ENCODE results near the gene PITPNM3.

Gene PITPNM3

DNA sequence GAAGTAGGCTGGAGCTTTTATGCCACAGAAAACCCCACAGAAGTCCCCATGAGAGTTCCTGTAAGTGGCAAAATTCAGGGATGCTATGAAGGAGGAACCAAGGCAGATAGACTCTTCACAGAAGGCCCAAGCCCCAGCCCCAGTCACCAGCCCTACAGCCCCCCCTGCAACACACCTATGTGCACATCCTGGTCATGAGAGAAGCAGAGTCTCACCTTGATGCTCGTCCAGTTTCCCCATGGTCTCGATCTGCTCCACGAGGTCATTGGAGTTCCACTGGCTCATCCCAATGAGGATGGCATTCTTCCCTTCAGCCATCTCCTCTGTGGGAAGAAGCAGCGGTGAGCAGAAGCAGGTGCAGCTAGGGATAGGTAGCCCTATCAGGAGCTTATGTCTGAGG, 31.2 kb downstream of the PITPNM3 start:
- no peak for DNase-seq

DNA sequence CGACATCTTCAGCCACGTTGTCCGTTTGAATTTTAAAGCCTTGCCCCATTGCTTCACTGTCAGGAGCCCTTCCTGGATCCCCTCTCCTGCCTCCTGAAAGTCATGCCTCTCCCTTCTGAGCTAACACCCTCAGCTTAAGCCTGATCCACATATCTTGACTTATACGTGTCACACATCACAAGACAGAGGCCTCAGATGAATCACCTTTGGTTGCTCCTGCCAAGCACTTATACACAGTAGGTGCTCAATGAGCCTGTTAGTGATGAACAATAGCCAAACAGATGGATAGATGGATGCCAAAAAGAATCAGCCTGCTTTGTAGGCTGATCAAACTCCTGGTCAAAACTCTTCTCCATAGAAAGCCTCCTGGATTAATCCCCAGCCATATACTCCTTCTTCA, 31.8 kb downstream of the PITPNM3 start:
- no peak for DNase-seq

DNA sequence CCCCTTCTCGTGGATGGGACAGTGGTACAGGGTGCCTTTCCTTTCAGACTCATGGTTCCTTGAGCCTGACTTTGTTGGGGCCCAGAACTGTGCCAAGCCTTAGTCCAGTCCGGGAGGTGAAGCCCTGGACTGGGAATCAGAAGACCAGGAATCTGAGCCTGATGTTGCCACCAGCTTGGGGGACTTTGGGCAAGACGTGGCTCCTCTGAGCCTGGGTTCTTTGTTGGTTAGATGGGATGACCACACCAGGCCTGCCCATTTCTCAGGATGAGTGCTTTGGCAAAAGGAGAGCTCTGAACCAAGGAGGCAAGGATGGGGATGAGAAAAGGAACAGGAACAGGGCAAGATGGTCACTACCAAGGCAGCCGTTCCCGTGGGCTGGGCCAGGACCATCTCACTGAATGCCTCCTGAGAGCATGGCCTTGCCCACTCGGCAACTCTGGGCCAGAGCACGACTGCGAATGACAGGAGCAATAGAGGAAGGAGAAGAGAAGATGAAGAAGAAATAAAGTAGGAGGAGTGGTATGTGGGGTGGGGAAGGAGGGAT, 32.5 kb downstream of the PITPNM3 start:
- no peak for DNase-seq

DNA sequence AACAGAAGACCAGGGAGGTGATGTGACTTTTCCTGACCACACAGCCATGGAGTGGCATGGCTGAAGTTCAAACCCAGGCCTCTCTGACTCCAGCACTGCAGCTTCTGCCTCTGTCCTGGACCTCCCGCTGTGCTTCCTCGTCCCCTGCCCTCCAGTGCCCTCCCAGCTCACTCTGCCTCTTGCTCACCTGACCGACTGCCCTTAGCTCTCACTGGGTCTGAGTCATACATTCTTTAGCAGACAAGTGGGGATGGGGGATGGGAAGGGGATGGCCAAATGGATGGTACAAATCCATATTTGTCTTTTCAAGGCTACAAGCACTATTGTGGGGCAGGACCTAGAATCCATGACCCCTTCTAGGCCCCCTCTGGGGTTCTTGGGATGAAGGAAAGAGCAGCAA, 33.0 kb downstream of the PITPNM3 start:
- DNase-seq: no peak

GRCh38 chr17:6521586-6521985, 34.8 kb downstream of the PITPNM3 start:
- no peak for DNase-seq

DNA sequence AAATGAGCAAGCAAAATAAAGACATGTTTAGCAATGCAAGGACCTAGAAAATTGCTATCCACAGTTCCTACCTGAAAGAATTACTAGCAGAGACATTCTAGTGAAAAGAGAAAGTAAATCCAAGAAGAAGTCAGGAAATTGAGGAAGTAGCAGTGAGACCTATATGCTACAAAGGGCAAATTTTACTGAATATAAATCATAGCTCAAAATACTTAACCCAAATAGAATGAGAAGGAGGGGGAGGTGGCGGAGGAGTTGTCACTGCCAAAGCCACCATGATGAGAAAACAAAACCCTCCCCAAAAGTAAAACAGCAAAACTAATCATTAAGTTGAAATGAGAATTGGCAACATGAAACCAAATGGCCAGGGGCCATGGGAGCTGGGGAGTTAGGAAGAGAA, 39.3 kb downstream of the PITPNM3 start:
- DNase-seq: no peak

GRCh38 chr17:6514371-6514770, 42.0 kb downstream of the PITPNM3 start:
- DNase-seq: no peak

DNA sequence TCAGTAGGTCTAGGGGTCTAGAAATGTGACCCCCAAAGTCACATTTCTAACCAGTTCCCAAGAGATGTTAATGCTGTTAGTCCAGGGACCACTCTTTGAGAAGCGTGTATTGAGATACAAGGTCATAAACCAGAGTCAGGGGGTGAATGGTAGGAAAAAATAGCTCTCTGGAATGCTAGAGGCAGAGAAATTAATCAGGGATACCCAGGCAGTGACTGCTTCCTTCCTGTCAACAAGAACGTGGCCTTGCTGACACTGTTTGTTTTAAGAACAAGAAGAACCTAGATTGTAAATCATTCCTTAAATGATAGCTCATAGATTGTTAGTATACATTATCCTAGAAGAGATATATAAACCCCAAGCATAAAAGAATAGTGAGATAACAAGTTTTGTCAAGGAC, 43.8 kb downstream of the PITPNM3 start:
- DNase-seq: no peak

DNA sequence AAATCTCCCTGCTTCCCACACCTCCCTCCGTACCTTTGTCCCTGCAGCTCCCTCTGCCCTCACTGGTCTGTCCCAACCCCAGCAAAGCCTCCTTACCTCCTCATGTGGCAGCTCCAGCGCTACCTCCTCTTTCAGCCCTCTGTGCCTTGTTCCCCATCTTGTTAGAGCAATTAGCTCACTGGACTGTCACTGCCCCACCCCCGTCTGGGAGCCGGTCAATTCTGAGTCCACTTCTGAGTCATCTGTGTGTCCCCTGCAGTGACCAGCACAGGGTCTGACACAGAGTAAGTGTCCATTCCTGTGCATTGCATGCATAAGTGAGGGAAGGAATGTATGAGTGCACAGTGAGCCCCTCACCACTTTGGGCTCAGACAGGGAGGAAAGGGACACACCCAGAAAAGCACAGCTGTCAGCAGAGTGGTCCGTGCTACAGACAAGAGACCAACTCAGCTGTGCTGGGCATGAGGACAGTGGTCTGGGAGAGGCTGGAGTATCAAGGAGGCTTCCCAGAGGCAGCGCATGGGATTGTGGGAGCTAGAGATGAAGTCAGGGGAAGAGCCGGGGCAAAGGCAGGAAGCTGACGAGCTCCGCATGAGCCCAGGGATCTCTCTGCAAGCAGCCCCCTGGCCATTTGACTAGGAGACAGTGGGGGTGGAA, 45.9 kb downstream of the PITPNM3 start:
- DNase-seq: no peak

GRCh38 chr17:6509921-6510320, 46.4 kb downstream of the PITPNM3 start:
- no peak for DNase-seq

GRCh38 chr17:6509031-6509771, 47.2 kb downstream of the PITPNM3 start:
- no peak for DNase-seq

DNA sequence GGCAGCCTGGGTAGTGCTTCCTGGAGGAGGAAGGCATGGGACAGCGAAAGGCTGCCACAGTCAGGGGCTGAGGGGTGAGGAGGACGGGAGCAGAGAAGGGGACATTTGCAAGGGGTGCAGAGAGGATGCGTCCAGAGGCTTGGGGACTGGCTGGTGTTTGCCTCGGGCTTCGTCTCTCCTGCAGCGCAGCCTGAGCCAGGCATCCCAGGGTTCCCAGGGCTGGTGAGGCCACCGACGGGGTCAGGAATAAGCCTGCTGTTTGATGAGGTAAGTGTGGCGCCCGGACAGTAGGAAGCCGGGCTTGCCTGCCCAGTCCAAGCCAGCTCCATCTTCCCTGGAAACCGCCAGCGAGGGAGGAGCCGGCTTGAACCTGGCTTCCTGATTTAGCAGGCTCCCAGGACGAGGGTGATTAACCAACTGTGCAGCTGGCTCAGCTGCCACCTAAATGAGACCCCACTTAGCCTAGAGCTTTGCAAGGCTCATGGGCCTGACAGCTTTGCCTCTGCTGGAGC, 47.8 kb downstream of the PITPNM3 start:
- DNase-seq: no peak

DNA sequence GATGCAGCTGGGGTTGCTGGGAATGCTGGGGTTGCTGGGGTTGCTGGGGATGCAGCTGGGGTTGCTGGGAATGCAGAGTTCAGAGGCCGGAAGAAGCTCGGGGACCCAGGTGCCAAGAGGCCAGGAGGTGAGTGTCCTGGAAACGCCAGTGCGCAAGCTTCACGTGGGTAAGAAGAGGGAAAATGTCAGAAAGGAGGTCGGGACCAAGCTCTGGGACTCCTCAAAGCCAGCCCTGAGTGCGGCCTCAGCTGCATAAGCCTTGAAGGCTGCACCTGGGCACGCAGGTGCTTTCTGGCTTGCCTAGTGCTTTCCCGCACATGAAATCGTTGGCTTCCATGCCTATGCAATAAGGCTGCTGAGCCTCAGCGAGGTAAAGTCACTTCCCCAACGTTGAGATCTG, 48.3 kb downstream of the PITPNM3 start:
- no peak for DNase-seq

- DNase-seq: no peak
Observed at GRCh38 chr17:6507535-6507934, 48.8 kb downstream of the PITPNM3 start.

DNA sequence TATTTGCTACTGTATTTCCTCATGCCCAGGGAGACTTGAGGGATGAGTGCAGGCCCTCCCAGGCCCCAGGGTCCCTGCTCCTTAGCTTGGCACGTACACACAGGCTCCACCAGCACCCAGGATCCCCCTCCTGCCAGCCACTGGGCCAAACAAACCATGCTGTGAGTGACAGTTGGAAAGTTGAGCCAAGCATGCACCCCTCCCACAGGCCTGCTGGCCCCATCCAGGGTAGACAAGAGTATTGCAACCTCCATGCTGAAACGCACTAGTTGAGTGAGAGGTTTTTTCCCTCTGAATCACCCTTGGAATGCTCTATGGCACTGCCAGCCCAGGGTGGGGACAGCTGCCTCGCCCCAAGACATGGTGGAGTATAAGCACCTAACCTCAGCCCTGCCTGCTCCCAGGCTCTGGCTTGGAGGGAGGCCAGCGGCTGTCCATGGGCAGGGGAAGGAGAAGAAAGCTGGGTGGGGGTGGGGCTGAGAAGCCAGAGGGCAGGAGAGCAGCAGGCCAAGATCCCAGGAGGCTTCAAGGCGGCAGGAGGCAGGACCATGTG, 49.6 kb downstream of the PITPNM3 start:
- no peak for DNase-seq

- no peak for DNase-seq
Observed at GRCh38 chr17:6505425-6506142, 50.8 kb downstream of the PITPNM3 start.

GRCh38 chr17:6503641-6504195, 52.6 kb downstream of the PITPNM3 start:
- DNase-seq: no peak

GRCh38 chr17:6502871-6503509, 53.4 kb downstream of the PITPNM3 start:
- no peak for DNase-seq

DNA sequence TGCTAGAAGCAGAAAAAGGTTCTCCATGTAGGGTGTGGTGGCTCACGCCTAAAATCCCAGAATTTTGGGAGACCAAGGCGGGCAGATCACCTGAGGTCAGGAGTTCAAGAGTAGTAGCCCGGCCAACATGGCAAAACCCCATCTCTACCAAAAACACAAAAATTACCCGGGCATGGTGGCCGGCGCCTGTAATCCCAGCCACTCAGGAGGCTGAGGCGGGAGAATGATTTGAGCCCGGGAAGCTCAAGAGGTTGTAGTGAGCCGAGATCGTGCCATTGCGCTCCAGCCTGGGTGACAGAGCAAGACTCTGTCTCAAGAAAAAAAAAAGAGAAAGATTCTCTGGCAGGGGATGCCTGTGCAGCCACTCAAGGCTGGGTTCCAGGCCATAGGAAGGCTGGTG, 54.2 kb downstream of the PITPNM3 start:
- no peak for DNase-seq

DNA sequence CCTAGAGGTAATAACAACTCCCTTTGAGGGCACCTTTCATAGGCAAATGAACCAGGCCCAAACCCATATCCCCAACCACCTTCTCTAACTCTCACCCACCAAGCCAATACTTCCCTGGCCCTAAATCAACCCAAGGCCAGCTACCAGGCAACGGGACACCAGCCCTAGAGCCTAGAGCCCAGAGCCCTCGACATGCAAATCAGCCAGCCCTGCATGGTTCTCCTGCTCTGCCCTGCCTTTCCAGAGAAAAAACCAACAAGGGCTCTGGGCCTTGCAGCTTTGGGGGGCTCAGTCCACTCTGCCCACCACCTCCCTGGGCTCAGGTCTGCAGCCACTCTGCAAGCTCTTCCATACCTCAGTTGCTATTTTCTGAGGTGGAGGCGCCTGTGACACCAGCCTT, 55.0 kb downstream of the PITPNM3 start:
- no peak for DNase-seq

DNA sequence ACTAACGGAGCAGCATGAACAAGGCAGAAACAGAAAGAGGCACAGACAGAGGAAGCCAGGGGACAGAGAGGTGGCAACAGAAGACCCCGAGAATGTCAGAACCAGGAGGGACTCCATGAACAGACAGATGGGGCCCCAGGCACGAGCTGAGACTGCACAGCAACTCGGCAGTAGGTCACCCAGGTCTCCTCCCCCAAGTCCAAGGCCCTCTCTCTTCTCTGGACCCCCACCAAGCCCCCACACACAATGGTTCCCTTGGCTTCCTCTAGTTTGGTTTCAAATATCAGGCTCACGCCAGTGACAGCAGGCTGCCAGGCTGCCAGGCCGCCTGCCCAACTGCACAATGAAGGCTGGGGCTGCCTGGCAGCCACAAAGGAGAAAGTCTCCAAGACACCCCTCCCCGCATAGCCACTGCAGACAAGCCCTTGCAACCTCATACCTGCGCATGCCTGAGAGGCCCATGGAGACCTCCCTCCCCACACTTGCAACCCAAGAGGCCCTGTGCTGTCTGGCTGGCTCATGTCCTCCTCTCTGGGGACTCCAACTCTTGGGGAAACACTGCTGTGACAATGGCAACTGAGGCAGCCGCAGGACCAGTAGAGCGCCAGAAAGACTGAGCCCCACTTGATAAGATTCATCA, 57.3 kb downstream of the PITPNM3 start:
- no peak for DNase-seq

GRCh38 chr17:6498356-6498755, 58.0 kb downstream of the PITPNM3 start:
- DNase-seq: no peak
